ENCODE measurements around the gene LAGE3.

LAGE3 gene

DNA sequence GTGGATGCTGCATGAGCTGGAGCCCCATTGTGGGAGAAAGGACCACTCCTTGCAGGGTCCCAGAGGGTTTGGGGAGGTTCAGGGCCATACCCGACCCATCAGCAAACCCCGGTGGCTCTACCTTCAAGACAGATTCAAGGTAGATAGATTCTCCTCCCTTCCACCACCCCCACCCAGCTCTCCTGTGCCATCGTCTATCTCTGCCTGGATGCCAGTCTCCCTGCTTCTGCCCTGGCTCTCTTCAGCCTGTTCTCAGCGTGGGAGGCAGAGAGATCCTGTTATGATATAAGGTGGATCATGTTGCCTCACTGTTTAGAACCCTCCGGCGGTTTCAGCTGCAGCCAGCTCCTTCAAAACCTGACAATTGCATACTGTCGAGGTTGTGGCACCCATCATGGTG lies 5.4 kb downstream of the LAGE3 start:
- H3K36me3 ChIP-seq (ENCODE audit: control insufficient read depth, insufficient read depth, low read length), result no peaks in the 10 kb centered on the region
- no peaks in the 10 kb centered on the region for H3K27me3 ChIP-seq (ENCODE audit: insufficient read depth, low read length, poor library complexity)
- no peak for DNase-seq
- H3K9ac ChIP-seq (ENCODE audit: low read length), result no peak overlapping the region
- no peak overlapping the region for H2BK15ac ChIP-seq (replicated peaks; ENCODE audit: low read depth)
- no peaks in the 10 kb centered on the region for H3K79me2 ChIP-seq (ENCODE audit: control insufficient read depth, insufficient read depth, low read length)
- H2AK5ac ChIP-seq (ENCODE audit: low read length), result no peak overlapping the region
- no CpG with 5 or more reads among the region's 7 CpGs for WGBS (ENCODE audit: extremely low coverage, insufficient coverage, low lambda C conversion rate)
- no peak overlapping the region for H2BK5ac ChIP-seq (ENCODE audit: low read length)
- no peak overlapping the region for H3K18ac ChIP-seq (ENCODE audit: low read length)
- H2BK120ac ChIP-seq (ENCODE audit: low read depth, low read length), result no peak overlapping the region
- H3K4me1 ChIP-seq (ENCODE audit: control insufficient read depth, low read depth, low read length), result no peaks in the 10 kb centered on the region
- H3K56ac ChIP-seq (ENCODE audit: low read length), result no peak overlapping the region
- H3K79me1 ChIP-seq (ENCODE audit: low read length), result no peaks in the 10 kb centered on the region
- no peak overlapping the region for H3K27ac ChIP-seq (ENCODE audit: low read depth, low read length)
- no peak overlapping the region for H3K4ac ChIP-seq (ENCODE audit: low read depth, low read length)
- H4K5ac ChIP-seq (ENCODE audit: low read length), result no peak overlapping the region
- no peak overlapping the region for H4K8ac ChIP-seq (ENCODE audit: low read depth, low read length)
- H3K4me3 ChIP-seq (ENCODE audit: low read length), result no peak overlapping the region
- no peak overlapping the region for H3K4me2 ChIP-seq (ENCODE audit: low read length)
- H3K23ac ChIP-seq (ENCODE audit: low read length), result no peak overlapping the region

DNA sequence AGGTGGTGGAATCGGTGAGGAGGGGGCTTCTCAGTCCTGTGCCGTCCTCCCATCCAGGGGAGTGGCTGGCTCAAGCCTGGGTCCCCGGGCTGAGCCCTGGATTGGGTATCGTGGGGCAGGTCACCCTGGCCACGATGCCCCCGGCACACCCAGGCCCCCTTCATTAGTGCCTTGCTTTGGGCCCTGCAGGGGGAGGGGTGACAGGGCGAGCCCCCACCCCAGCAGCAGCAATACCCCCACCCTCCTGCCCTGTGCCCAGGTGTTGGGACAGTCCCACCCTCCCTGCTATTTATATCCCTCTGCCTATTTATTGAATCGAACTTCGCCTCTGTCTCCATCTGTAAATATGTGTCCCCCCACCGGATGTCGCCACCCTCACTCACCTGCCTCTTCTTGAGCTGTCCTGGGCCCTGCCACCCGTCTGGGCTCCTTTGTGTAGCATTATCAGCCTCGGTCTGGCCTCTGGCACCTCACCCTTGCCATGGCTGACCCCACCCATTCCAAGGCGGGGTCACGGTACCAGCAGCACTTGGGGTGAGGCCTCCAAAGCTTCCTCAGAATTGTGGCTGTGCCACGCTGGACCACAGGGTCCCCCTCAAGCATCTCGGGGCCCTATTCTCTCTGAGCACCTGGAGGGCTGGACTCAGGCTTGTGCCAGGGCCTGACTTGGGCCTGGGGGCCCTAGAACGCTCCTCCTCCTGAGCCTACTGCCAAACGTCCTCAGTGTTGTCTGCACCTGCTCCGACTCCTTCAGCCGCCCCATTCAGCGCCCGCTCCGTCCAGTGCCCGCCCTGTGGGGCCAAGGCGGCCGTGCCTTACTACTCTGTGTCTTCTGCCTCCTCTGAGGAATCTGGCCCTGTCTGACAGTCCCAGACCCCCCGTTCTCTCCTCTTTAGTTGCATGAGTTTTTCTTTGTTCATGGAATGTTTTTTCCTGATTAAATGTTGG lies 6.1 kb downstream of the LAGE3 start:
- DNase-seq, result no peak
- no CpG with 5 or more reads among the region's 28 CpGs for WGBS (ENCODE audit: extremely low coverage, insufficient coverage, low lambda C conversion rate)
- no peak overlapping the region for H2BK15ac ChIP-seq (replicated peaks; ENCODE audit: low read depth)
- no peak overlapping the region for H3K56ac ChIP-seq (ENCODE audit: low read length)
- no peak overlapping the region for H3K4me3 ChIP-seq (ENCODE audit: low read length)
- no peak overlapping the region for H3K23ac ChIP-seq (ENCODE audit: low read length)
- H3K4ac ChIP-seq (ENCODE audit: low read depth, low read length), result no peak overlapping the region
- no peak overlapping the region for H2BK5ac ChIP-seq (ENCODE audit: low read length)
- no peak overlapping the region for H2AK5ac ChIP-seq (ENCODE audit: low read length)
- no peaks in the 10 kb centered on the region for H3K36me3 ChIP-seq (ENCODE audit: control insufficient read depth, insufficient read depth, low read length)
- H3K18ac ChIP-seq (ENCODE audit: low read length), result no peak overlapping the region
- no peaks in the 10 kb centered on the region for H3K79me2 ChIP-seq (ENCODE audit: control insufficient read depth, insufficient read depth, low read length)
- no peak overlapping the region for H4K5ac ChIP-seq (ENCODE audit: low read length)
- H3K4me1 ChIP-seq (ENCODE audit: control insufficient read depth, low read depth, low read length), result no peaks in the 10 kb centered on the region
- H3K27ac ChIP-seq (ENCODE audit: low read depth, low read length), result no peak overlapping the region
- H3K4me2 ChIP-seq (ENCODE audit: low read length), result no peak overlapping the region
- H3K79me1 ChIP-seq (ENCODE audit: low read length), result no peaks in the 10 kb centered on the region
- H3K27me3 ChIP-seq (ENCODE audit: insufficient read depth, low read length, poor library complexity), result no peaks in the 10 kb centered on the region
- H4K8ac ChIP-seq (ENCODE audit: low read depth, low read length), result no peak overlapping the region
- H3K9ac ChIP-seq (ENCODE audit: low read length), result no peak overlapping the region
- no peak overlapping the region for H2BK120ac ChIP-seq (ENCODE audit: low read depth, low read length)

DNA sequence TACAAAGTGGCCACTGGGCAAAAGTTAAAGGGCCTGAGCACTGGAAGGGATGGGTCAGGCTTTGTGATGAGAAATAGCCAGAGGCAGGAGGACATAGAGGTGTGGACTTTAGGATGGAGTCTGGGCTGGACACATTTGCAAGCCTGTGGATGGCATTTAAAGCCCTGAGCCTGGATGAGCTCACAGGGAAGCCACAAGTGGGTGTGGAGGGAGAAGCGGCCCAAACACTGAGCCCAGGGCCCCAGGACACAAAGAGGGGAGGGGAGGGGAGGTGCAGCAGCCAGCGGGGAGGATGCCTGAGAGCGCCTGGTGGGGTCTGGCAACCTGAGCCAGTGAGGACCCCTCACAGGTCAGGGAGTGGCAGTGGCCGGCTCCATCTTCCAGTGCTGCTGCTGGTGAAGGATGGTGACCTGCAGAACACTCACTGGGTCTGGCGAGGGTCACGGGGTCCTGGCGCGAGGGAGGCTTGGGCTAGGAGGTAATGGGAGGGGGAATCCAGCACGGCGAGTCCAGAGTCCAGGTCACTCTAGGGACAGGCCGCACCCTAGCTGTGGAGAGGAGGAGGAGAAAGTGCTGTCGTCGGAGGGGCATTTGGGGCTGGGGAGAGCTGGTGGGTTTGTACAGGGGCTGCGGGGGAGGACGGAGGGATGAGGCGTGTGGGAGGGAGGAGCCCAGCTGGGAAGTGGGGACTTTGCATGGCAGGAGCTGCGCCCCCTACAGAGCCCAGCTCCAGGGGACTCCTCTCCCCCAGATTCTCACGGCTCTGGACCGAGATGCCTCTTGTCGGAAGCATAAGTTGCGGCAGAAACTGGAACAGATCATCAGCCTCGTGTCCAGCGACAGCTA lies 7.0 kb downstream of the LAGE3 start:
- no peak overlapping the region for H2BK15ac ChIP-seq (replicated peaks; ENCODE audit: low read depth)
- no peak for DNase-seq
- H3K9ac ChIP-seq (ENCODE audit: low read length), result no peak overlapping the region
- no peaks in the 10 kb centered on the region for H3K4me1 ChIP-seq (ENCODE audit: control insufficient read depth, low read depth, low read length)
- no peak overlapping the region for H3K18ac ChIP-seq (ENCODE audit: low read length)
- no peak overlapping the region for H3K4me2 ChIP-seq (ENCODE audit: low read length)
- H2BK5ac ChIP-seq (ENCODE audit: low read length), result no peak overlapping the region
- H2AK5ac ChIP-seq (ENCODE audit: low read length), result no peak overlapping the region
- H3K4me3 ChIP-seq (ENCODE audit: low read length), result no peak overlapping the region
- H3K79me2 ChIP-seq (ENCODE audit: control insufficient read depth, insufficient read depth, low read length), result no peaks in the 10 kb centered on the region
- H3K27me3 ChIP-seq (ENCODE audit: insufficient read depth, low read length, poor library complexity), result no peaks in the 10 kb centered on the region
- no peak overlapping the region for H3K27ac ChIP-seq (ENCODE audit: low read depth, low read length)
- no peak overlapping the region for H3K23ac ChIP-seq (ENCODE audit: low read length)
- H3K56ac ChIP-seq (ENCODE audit: low read length), result no peak overlapping the region
- no peak overlapping the region for H3K4ac ChIP-seq (ENCODE audit: low read depth, low read length)
- H2BK120ac ChIP-seq (ENCODE audit: low read depth, low read length), result no peak overlapping the region
- H4K8ac ChIP-seq (ENCODE audit: low read depth, low read length), result no peak overlapping the region
- H3K36me3 ChIP-seq (ENCODE audit: control insufficient read depth, insufficient read depth, low read length), result no peaks in the 10 kb centered on the region
- no peak overlapping the region for H4K5ac ChIP-seq (ENCODE audit: low read length)
- H3K79me1 ChIP-seq (ENCODE audit: low read length), result no peaks in the 10 kb centered on the region
- no CpG with 5 or more reads among the region's 23 CpGs for WGBS (ENCODE audit: extremely low coverage, insufficient coverage, low lambda C conversion rate)

DNA sequence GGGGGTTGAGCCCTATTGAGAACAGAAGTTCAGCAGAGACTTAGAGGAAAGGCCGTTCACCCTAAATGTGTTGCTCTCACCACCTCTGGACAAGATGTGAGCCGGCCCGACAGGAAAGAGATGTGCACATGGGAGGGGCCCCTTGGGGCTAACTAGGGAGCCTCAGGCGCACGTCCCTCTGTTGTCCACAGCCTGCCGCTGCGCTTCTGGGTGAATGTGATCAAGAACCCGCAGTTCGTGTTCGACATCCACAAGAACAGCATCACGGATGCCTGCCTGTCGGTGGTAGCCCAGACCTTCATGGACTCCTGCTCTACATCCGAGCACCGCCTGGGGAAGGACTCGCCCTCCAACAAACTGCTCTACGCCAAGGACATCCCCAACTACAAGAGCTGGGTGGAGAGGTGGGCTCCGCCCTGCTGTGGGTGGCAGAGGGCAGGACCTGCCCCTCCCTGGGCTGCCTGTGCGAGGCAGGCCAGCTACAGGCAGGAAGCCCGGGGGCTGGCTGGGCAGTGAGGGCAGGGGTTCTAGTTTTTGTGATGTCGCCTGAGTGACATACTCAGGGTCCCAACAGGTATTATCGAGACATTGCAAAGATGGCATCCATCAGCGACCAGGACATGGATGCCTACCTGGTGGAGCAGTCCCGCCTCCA lies 8.0 kb downstream of the LAGE3 start:
- H3K36me3 ChIP-seq (ENCODE audit: control insufficient read depth, insufficient read depth, low read length), result no peaks in the 10 kb centered on the region

DNA sequence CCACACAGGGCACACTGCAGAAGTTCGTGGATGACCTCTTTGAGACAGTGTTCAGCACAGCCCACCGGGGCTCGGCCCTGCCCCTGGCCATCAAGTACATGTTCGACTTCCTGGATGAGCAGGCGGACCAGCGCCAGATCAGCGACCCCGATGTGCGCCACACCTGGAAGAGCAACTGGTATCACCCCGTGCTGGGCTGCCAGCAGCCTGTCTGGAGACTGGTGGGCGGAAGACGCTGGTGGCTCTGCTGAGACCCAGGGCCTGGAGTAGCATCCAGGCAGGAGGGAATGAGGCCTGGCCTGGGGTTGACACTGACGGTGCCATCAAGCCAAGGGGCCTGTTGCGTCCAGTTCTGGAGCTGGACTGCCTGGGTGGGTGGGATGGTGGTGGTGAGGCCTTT lies 8.6 kb downstream of the LAGE3 start:
- H2AK5ac ChIP-seq (ENCODE audit: low read length), result no peak overlapping the region
- no peak overlapping the region for H3K4ac ChIP-seq (ENCODE audit: low read depth, low read length)
- H3K27ac ChIP-seq (ENCODE audit: low read depth, low read length), result no peak overlapping the region
- no peak overlapping the region for H2BK5ac ChIP-seq (ENCODE audit: low read length)
- DNase-seq, result no peak
- H3K79me2 ChIP-seq (ENCODE audit: control insufficient read depth, insufficient read depth, low read length), result no peaks in the 10 kb centered on the region
- no peak overlapping the region for H3K9ac ChIP-seq (ENCODE audit: low read length)
- H3K27me3 ChIP-seq (ENCODE audit: insufficient read depth, low read length, poor library complexity), result no peaks in the 10 kb centered on the region
- H2BK120ac ChIP-seq (ENCODE audit: low read depth, low read length), result no peak overlapping the region
- no peak overlapping the region for H3K4me2 ChIP-seq (ENCODE audit: low read length)
- no peaks in the 10 kb centered on the region for H3K36me3 ChIP-seq (ENCODE audit: control insufficient read depth, insufficient read depth, low read length)
- no peak overlapping the region for H3K23ac ChIP-seq (ENCODE audit: low read length)
- no peak overlapping the region for H3K18ac ChIP-seq (ENCODE audit: low read length)
- WGBS (ENCODE audit: extremely low coverage, insufficient coverage, low lambda C conversion rate), result no CpG with 5 or more reads among the region's 14 CpGs
- H3K4me1 ChIP-seq (ENCODE audit: control insufficient read depth, low read depth, low read length), result no peaks in the 10 kb centered on the region
- H2BK15ac ChIP-seq (replicated peaks; ENCODE audit: low read depth), result no peak overlapping the region
- no peaks in the 10 kb centered on the region for H3K79me1 ChIP-seq (ENCODE audit: low read length)
- H4K5ac ChIP-seq (ENCODE audit: low read length), result no peak overlapping the region
- H3K56ac ChIP-seq (ENCODE audit: low read length), result no peak overlapping the region
- no peak overlapping the region for H3K4me3 ChIP-seq (ENCODE audit: low read length)
- H4K8ac ChIP-seq (ENCODE audit: low read depth, low read length), result no peak overlapping the region

More for the DNA sequence above, 8.0 kb downstream of the LAGE3 start:
- Histone ChIP-seq H4K8ac (ENCODE audit: low read depth, low read length) (no peak overlapping the region), H3K4ac (ENCODE audit: low read depth, low read length) (no peak overlapping the region), H4K5ac (ENCODE audit: low read length) (no peak overlapping the region), H2BK5ac (ENCODE audit: low read length) (no peak overlapping the region), H3K23ac (ENCODE audit: low read length) (no peak overlapping the region), H3K4me3 (ENCODE audit: low read length) (no peak overlapping the region), H3K79me1 (ENCODE audit: low read length) (no peaks in the 10 kb centered on the region), H3K27ac (ENCODE audit: low read depth, low read length) (no peak overlapping the region), H2BK15ac (replicated peaks; ENCODE audit: low read depth) (no peak overlapping the region), H3K18ac (ENCODE audit: low read length) (no peak overlapping the region), H3K4me2 (ENCODE audit: low read length) (no peak overlapping the region), H3K4me1 (ENCODE audit: control insufficient read depth, low read depth, low read length) (no peaks in the 10 kb centered on the region), H3K27me3 (ENCODE audit: insufficient read depth, low read length, poor library complexity) (no peaks in the 10 kb centered on the region), H2BK120ac (ENCODE audit: low read depth, low read length) (no peak overlapping the region), H3K56ac (ENCODE audit: low read length) (no peak overlapping the region), H3K79me2 (ENCODE audit: control insufficient read depth, insufficient read depth, low read length) (no peaks in the 10 kb centered on the region), H3K9ac (ENCODE audit: low read length) (no peak overlapping the region), H2AK5ac (ENCODE audit: low read length) (no peak overlapping the region)
- WGBS (ENCODE audit: extremely low coverage, insufficient coverage, low lambda C conversion rate), result no CpG with 5 or more reads among the region's 23 CpGs
- no peak for DNase-seq

All from mesendoderm (in vitro differentiated cells).